ENCODE data around the gene ENAM. TPM values are rescaled to one million over a fixed set of nuclear protein-coding genes. Genes with fewer than 3 reads are reported as not detected.

The ENAM gene
- total and polyA plus RNA-seq, 2 of the 13 experiments (the other 11 are each of a cell fraction or from before 2014, with no cell fraction given) = not detected

GRCh38 chr4:70687821-70688794 lies 59.6 kb downstream of the ENAM start, which contains the start of gene UTP3 (continued):
- TF ChIP-seq ZHX2 (IDR thresholded peaks at IDR 0.05; ENCODE audit: low read depth) (peak; percentile 82), ZHX2 (CRISPR knock-in tag; IDR thresholded peaks at IDR 0.05; ENCODE audit: borderline replicate concordance) (peak; percentile 79; the same call in 1 of the 2 replicates), ZNF792 (CRISPR knock-in tag; IDR thresholded peaks at IDR 0.05) (peak; percentile 96), SMAD3 (CRISPR knock-in tag; IDR thresholded peaks at IDR 0.05) (peak; percentile 95), SNAI1 (CRISPR knock-in tag; IDR thresholded peaks at IDR 0.05; ENCODE audit: borderline replicate concordance) (peak; percentile 68; the same call in 1 of the 2 replicates), BCL6 (CRISPR knock-in tag; IDR thresholded peaks at IDR 0.05) (peak; percentile 75; the same call in 1 of the 2 replicates), ZBTB7B (CRISPR knock-in tag; IDR thresholded peaks at IDR 0.05) (peak; percentile 84), ZNF530 (CRISPR knock-in tag; IDR thresholded peaks at IDR 0.05; ENCODE audit: low read depth) (no peak), ZNF296 (CRISPR knock-in tag; conservative IDR thresholded peaks at IDR 0.05) (no peak), TEAD3 (CRISPR knock-in tag; optimal IDR thresholded peaks at IDR 0.05; ENCODE audit: borderline replicate concordance) (peak; percentile 71), AHR (CRISPR knock-in tag; IDR thresholded peaks at IDR 0.05) (peak; percentile 50; the same call in 1 of the 2 replicates), GZF1 (CRISPR knock-in tag; IDR thresholded peaks at IDR 0.05) (peak; percentile 85), GFI1 (CRISPR knock-in tag; IDR thresholded peaks at IDR 0.05; ENCODE audit: borderline replicate concordance) (peak; percentile 88), NFKBIZ (CRISPR knock-in tag; IDR thresholded peaks at IDR 0.05) (no peak), MNT (IDR thresholded peaks at IDR 0.05) (peak; percentile 63), IRF2 (CRISPR knock-in tag; IDR thresholded peaks at IDR 0.05) (peak; percentile 98), PAXIP1 (CRISPR knock-in tag; conservative IDR thresholded peaks at IDR 0.05) (peak; percentile 69; the same call in 1 of the 2 replicates), TBX3 (IDR thresholded peaks at IDR 0.05; ENCODE audit: borderline replicate concordance) (peak; percentile 68; the same call in 1 of the 2 replicates), BRD4 (CRISPR knock-in tag; IDR thresholded peaks at IDR 0.05) (peak; percentile 76; the same call in 1 of the 2 replicates)
